NK-92 (cell line): ENCODE measurements around the gene TMEM175.

Source experiments
- DNase-seq: peaks from one replicate; lab custom pipeline; 2025; ENCODE audit not compliant: unreplicated experiment; lab: John Stamatoyannopoulos, UW

Gene TMEM175

GRCh38 chr4:946103-946450, 13.8 kb downstream of the TMEM175 start:
- DNase-seq = no peak

- no peak for DNase-seq
These were observed 14.5 kb downstream of the TMEM175 start for GRCh38 chr4:946517-947471.

- DNase-seq = no peak
These were observed 15.3 kb downstream of the TMEM175 start for GRCh38 chr4:947491-947971.

- DNase-seq = no peak
These were observed 16.1 kb downstream of the TMEM175 start for GRCh38 chr4:948101-948935.

GRCh38 chr4:948936-949300, 16.7 kb downstream of the TMEM175 start:
- no peak for DNase-seq

GRCh38 chr4:949656-950055, 17.4 kb downstream of the TMEM175 start:
- DNase-seq = no peak

- no peak for DNase-seq
These were observed 18.1 kb downstream of the TMEM175 start for GRCh38 chr4:950136-951020.

GRCh38 chr4:951186-951585, 18.9 kb downstream of the TMEM175 start:
- DNase-seq = no peak

GRCh38 chr4:951594-952468, 19.6 kb downstream of the TMEM175 start:
- no peak for DNase-seq

GRCh38 chr4:952881-953573, 20.8 kb downstream of the TMEM175 start:
- DNase-seq = no peak

- no peak for DNase-seq
These were observed 21.3 kb downstream of the TMEM175 start for GRCh38 chr4:953574-953915.

GRCh38 chr4:954211-955020, 22.2 kb downstream of the TMEM175 start:
- no peak for DNase-seq

- no peak for DNase-seq
These were observed 23.1 kb downstream of the TMEM175 start for GRCh38 chr4:955161-955921.

GRCh38 chr4:955931-956381, 23.7 kb downstream of the TMEM175 start:
- no peak for DNase-seq

GRCh38 chr4:956531-957230, 24.4 kb downstream of the TMEM175 start:
- DNase-seq = no peak

GRCh38 chr4:957231-957580, 24.9 kb downstream of the TMEM175 start:
- DNase-seq = no peak

GRCh38 chr4:957581-958313, 25.5 kb downstream of the TMEM175 start:
- no peak for DNase-seq
